ENCODE results near the gene FNDC5.

FNDC5 gene

GRCh38 chr1:32896451-32896850, 25.7 kb upstream of the FNDC5 start:
- H3K27ac ChIP-seq (ENCODE audit: low read length), result no peak overlapping the region
- no peaks in the 10 kb centered on the region for H3K36me3 ChIP-seq (ENCODE audit: control insufficient read depth in 1 of 2, insufficient read depth in 2 of 2, low read length in 2 of 2)
- no peaks in the 10 kb centered on the region for H3K27me3 ChIP-seq (ENCODE audit: low read depth, low read length)

DNA sequence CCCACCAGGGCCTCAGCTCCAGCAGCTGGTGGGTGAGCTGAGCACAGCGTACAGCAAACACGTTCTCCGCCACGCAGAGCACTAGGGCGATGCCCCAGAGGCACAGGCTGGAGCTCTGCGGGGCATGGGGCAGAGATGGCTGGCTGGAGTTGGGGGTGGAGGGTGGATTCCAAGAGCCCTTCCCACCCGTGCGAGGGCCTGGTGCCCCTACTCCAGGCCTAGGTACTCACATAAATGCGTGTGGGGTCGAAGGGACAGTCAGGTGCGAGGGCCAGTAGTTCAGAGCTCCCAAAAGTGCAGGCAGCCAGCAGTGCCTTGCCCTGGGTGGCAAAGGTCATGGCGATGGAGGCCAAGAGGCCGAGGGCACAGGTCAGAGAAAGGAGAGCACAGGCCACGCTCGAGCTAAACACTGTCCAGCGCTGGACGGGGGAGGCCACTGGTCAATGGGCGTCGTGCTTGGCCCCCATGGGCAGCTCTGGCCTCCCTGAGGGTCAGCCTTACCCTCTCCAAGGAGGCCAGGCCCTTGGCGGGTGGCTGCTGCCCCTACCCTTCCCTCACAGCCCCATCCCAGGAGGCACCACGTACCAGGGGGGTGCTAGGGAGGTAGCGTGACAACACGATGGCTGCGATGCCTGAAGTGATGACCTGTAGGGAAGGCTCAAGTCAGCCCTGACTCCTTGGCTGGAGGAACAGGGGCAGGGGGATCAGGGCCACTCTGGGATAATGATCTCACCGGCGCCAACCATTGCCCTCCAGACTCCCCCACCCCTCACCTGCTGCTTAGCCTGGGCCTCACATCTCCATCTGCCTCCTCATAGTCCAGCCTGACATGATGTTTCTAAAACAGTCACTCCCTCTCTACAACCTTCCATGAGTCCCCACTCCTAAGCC, 24.9 kb upstream of the FNDC5 start:
- peaks cover 0 to 22% of the 10 kb centered on the region in 2 donors for H3K4me1 ChIP-seq (ENCODE audit: control insufficient read depth in 1 of 2, insufficient read depth in 2 of 2, low read length in 2 of 2)
- H3K27ac ChIP-seq (ENCODE audit: low read length), result no peak overlapping the region
- H3K4me3 ChIP-seq (ENCODE audit: low read depth in 1 of 2, low read length in 2 of 2), result no peak overlapping the region
- no peaks in the 10 kb centered on the region for H3K36me3 ChIP-seq (ENCODE audit: control insufficient read depth in 1 of 2, insufficient read depth in 2 of 2, low read length in 2 of 2)
- peaks cover 4% of the 10 kb centered on the region for H3K27me3 ChIP-seq (ENCODE audit: low read depth, low read length)
- no peaks in the 10 kb centered on the region for H3K9me3 ChIP-seq (ENCODE audit: control insufficient read depth in 1 of 2, low read length in 2 of 2)

More at GRCh38 chr1:32896451-32896850, 25.7 kb upstream of the FNDC5 start:
- Histone ChIP-seq H3K4me3 (ENCODE audit: low read depth in 1 of 2, low read length in 2 of 2) (no peak overlapping the region), H3K4me1 (ENCODE audit: control insufficient read depth in 1 of 2, insufficient read depth in 2 of 2, low read length in 2 of 2) (peaks cover 0 to 23% of the 10 kb centered on the region in 2 donors), H3K9me3 (ENCODE audit: control insufficient read depth in 1 of 2, low read length in 2 of 2) (no peaks in the 10 kb centered on the region)

DNA sequence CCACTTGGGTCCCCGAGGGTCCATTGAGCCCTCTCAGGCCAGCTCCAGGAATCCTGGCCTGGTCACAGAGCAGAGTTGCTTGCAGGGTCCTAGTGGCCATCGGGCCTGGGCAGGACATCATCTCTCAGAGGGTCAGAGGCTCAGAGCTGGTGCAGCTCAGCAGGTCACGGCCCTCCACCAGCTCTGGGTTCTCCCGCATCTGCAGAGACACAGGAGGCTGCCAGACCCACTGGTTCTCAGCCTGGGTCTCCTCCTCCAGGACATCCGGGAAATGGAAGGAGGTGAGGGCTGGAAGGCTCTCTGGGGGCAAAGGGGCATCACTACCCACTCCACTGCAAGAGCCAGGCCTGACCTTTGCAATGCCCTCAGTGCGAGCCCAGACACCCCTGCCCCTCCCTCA, 24.0 kb upstream of the FNDC5 start:
- Histone ChIP-seq H3K27me3 (ENCODE audit: low read depth, low read length) (peaks cover 7% of the 10 kb centered on the region), H3K27ac (ENCODE audit: low read length) (no peak overlapping the region), H3K4me3 (ENCODE audit: low read depth in 1 of 2, low read length in 2 of 2) (no peak overlapping the region), H3K36me3 (ENCODE audit: control insufficient read depth in 1 of 2, insufficient read depth in 2 of 2, low read length in 2 of 2) (no peaks in the 10 kb centered on the region), H3K4me1 (ENCODE audit: control insufficient read depth in 1 of 2, insufficient read depth in 2 of 2, low read length in 2 of 2) (peaks cover 0 to 17% of the 10 kb centered on the region in 2 donors), H3K9me3 (ENCODE audit: control insufficient read depth in 1 of 2, low read length in 2 of 2) (no peaks in the 10 kb centered on the region)

- Histone ChIP-seq H3K4me3 (ENCODE audit: low read depth in 1 of 2, low read length in 2 of 2) (peak overlapping the region in 1 of 2 donors; percentile 53), H3K36me3 (ENCODE audit: control insufficient read depth in 1 of 2, insufficient read depth in 2 of 2, low read length in 2 of 2) (no peaks in the 10 kb centered on the region), H3K4me1 (ENCODE audit: control insufficient read depth in 1 of 2, insufficient read depth in 2 of 2, low read length in 2 of 2) (peaks cover 0 to 17% of the 10 kb centered on the region in 2 donors), H3K27me3 (ENCODE audit: low read depth, low read length) (peaks cover 7% of the 10 kb centered on the region), H3K27ac (ENCODE audit: low read length) (no peak overlapping the region), H3K9me3 (ENCODE audit: control insufficient read depth in 1 of 2, low read length in 2 of 2) (no peaks in the 10 kb centered on the region)
Measured at GRCh38 chr1:32894019-32894600, 23.4 kb upstream of the FNDC5 start.

- peaks cover 8% of the 10 kb centered on the region for H3K27me3 ChIP-seq (ENCODE audit: low read depth, low read length)
- H3K4me1 ChIP-seq (ENCODE audit: control insufficient read depth in 1 of 2, insufficient read depth in 2 of 2, low read length in 2 of 2), result peaks cover 0 to 17% of the 10 kb centered on the region in 2 donors
- no peaks in the 10 kb centered on the region for H3K9me3 ChIP-seq (ENCODE audit: control insufficient read depth in 1 of 2, low read length in 2 of 2)
- no peak overlapping the region for H3K27ac ChIP-seq (ENCODE audit: low read length)
- no peaks in the 10 kb centered on the region for H3K36me3 ChIP-seq (ENCODE audit: control insufficient read depth in 1 of 2, insufficient read depth in 2 of 2, low read length in 2 of 2)
- H3K4me3 ChIP-seq (ENCODE audit: low read depth in 1 of 2, low read length in 2 of 2), result peak overlapping the region; percentile 21 to 53
Measured at GRCh38 chr1:32893198-32894018, 22.7 kb upstream of the FNDC5 start.

DNA sequence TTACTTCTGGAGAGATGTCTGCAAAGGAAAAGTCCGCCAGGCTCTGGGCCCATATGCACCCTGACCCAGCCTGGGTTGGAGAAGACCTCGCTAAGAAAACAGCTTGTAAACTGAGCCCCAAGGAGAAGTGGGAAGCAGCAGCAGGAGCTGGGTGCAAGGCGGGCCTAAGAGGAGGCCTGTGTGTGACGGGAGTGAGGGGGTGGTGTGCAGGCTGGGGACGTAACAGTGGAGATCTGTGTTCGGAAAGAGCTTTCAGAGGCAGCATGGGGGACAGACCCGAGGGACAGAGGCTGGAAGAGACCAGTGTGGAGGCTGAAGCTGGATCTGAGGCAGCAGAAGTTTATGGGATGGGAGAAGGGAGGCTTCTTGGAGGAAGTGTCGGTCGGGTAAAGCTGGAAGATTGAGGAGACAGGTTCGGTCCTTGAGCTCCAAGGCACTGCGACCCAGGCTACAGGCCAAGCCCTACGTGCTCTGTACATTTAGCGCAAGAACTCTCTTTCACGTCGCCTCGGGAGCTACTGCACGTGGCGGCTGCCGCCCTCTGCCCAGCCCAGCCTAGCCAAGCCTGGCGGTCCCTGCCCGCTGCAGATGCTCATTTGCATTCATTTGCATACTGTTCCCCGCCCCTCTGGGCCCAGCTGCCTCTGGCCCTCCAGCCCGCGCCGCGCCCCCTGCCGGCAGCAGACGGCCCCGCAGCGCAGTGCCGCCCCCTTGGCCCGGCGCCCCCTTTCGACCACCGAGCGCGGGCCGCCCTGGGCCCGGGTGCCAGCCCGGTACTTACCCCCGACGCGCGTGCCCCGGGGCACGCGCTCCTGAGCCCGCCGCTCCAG, 21.9 kb upstream of the FNDC5 start:
- Histone ChIP-seq H3K27me3 (ENCODE audit: low read depth, low read length) (peaks cover 16% of the 10 kb centered on the region), H3K4me3 (ENCODE audit: low read depth in 1 of 2, low read length in 2 of 2) (peak overlapping the region; percentile 21 to 53), H3K9me3 (ENCODE audit: control insufficient read depth in 1 of 2, low read length in 2 of 2) (no peaks in the 10 kb centered on the region), H3K36me3 (ENCODE audit: control insufficient read depth in 1 of 2, insufficient read depth in 2 of 2, low read length in 2 of 2) (no peaks in the 10 kb centered on the region), H3K27ac (ENCODE audit: low read length) (no peak overlapping the region), H3K4me1 (ENCODE audit: control insufficient read depth in 1 of 2, insufficient read depth in 2 of 2, low read length in 2 of 2) (peaks cover 0 to 17% of the 10 kb centered on the region in 2 donors)

- Histone ChIP-seq H3K36me3 (ENCODE audit: control insufficient read depth in 1 of 2, insufficient read depth in 2 of 2, low read length in 2 of 2) (no peaks in the 10 kb centered on the region), H3K9me3 (ENCODE audit: control insufficient read depth in 1 of 2, low read length in 2 of 2) (no peaks in the 10 kb centered on the region), H3K27ac (ENCODE audit: low read length) (no peak overlapping the region), H3K4me1 (ENCODE audit: control insufficient read depth in 1 of 2, insufficient read depth in 2 of 2, low read length in 2 of 2) (peaks cover 0 to 18% of the 10 kb centered on the region in 2 donors), H3K27me3 (ENCODE audit: low read depth, low read length) (peaks cover 25% of the 10 kb centered on the region), H3K4me3 (ENCODE audit: low read depth in 1 of 2, low read length in 2 of 2) (no peak overlapping the region)
Measured at GRCh38 chr1:32891630-32892029, 20.9 kb upstream of the FNDC5 start.

- H3K27me3 ChIP-seq (ENCODE audit: low read depth, low read length), result peaks cover 25% of the 10 kb centered on the region
Measured at GRCh38 chr1:32891241-32891570, 20.5 kb upstream of the FNDC5 start.

DNA sequence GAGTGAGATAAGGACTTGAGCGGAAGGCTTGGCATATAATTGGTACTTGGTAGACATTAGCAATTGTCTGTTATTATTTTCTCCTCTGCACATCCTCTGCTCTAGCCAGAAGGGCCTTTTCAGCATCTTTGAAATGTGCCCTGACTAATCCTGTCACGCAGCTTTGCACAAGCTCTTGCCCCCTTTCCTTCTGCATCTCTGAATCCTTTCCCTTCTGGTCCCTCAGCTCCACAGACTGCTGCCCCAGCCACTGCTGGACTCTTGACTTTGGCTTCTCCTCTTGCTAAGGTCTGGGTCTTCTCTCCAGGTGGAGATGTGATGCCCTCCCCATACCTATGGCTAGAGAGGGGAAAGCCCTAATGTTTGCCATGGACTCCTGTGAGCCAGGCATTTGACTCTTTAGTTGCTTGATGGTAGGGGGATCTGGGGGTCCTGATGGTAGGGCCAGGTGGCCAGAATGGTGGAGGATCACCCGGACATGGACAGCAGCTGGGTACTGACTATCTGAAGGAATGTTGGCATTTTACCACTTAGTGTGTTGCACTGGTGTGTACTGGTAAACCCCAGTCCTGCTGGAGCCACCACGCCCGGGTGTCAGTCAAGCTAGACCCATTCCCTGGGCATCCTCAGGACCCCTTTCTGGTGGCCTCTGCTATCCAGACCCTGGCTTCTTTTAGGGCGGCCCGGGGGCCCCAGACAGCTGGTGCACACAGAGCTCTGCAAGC, 20.0 kb upstream of the FNDC5 start:
- no peaks in the 10 kb centered on the region for H3K9me3 ChIP-seq (ENCODE audit: control insufficient read depth in 1 of 2, low read length in 2 of 2)
- peaks cover 28% of the 10 kb centered on the region for H3K27me3 ChIP-seq (ENCODE audit: low read depth, low read length)
- no peak overlapping the region for H3K4me3 ChIP-seq (ENCODE audit: low read depth in 1 of 2, low read length in 2 of 2)
- peaks cover 0 to 27% of the 10 kb centered on the region in 2 donors for H3K4me1 ChIP-seq (ENCODE audit: control insufficient read depth in 1 of 2, insufficient read depth in 2 of 2, low read length in 2 of 2)
- no peaks in the 10 kb centered on the region for H3K36me3 ChIP-seq (ENCODE audit: control insufficient read depth in 1 of 2, insufficient read depth in 2 of 2, low read length in 2 of 2)
- H3K27ac ChIP-seq (ENCODE audit: low read length), result no peak overlapping the region

More at GRCh38 chr1:32891241-32891570, 20.5 kb upstream of the FNDC5 start:
- Histone ChIP-seq H3K27ac (ENCODE audit: low read length) (no peak overlapping the region), H3K4me3 (ENCODE audit: low read depth in 1 of 2, low read length in 2 of 2) (no peak overlapping the region), H3K36me3 (ENCODE audit: control insufficient read depth in 1 of 2, insufficient read depth in 2 of 2, low read length in 2 of 2) (no peaks in the 10 kb centered on the region), H3K9me3 (ENCODE audit: control insufficient read depth in 1 of 2, low read length in 2 of 2) (no peaks in the 10 kb centered on the region), H3K4me1 (ENCODE audit: control insufficient read depth in 1 of 2, insufficient read depth in 2 of 2, low read length in 2 of 2) (peaks cover 0 to 22% of the 10 kb centered on the region in 2 donors)

- H3K9me3 ChIP-seq (ENCODE audit: control insufficient read depth in 1 of 2, low read length in 2 of 2), result no peaks in the 10 kb centered on the region
- peaks cover 0 to 27% of the 10 kb centered on the region in 2 donors for H3K4me1 ChIP-seq (ENCODE audit: control insufficient read depth in 1 of 2, insufficient read depth in 2 of 2, low read length in 2 of 2)
- no peak overlapping the region for H3K4me3 ChIP-seq (ENCODE audit: low read depth in 1 of 2, low read length in 2 of 2)
- peaks cover 35% of the 10 kb centered on the region for H3K27me3 ChIP-seq (ENCODE audit: low read depth, low read length)
- H3K27ac ChIP-seq (ENCODE audit: low read length), result no peak overlapping the region
- H3K36me3 ChIP-seq (ENCODE audit: control insufficient read depth in 1 of 2, insufficient read depth in 2 of 2, low read length in 2 of 2), result no peaks in the 10 kb centered on the region
Measured at GRCh38 chr1:32889731-32890278, 19.1 kb upstream of the FNDC5 start.

All from muscle layer of duodenum (tissue), 2 donors.